Head of caudate nucleus (tissue), 42 donors: ENCODE results near the gene RCOR1.
"Not testable (repeated sequence)": the region's sequence is repeated elsewhere in the genome, so short reads cannot be mapped to it uniquely, and the experiment has no call there.

Experiments used
- DNase-seq, 42 donors: peaks; one replicate each; pipeline versions ENCODE4 v3.0.0 to v3.0.0-alpha.2; 2020 to 2021; ENCODE audit warnings: mixed read lengths in 7 of 42
- intact Hi-C: fragments of 100-400 bp; cut with DNase I; formaldehyde crosslinking; loops from one replicate; pipeline ENCODE4 v1.15.0; 2022

Gene RCOR1

DNA sequence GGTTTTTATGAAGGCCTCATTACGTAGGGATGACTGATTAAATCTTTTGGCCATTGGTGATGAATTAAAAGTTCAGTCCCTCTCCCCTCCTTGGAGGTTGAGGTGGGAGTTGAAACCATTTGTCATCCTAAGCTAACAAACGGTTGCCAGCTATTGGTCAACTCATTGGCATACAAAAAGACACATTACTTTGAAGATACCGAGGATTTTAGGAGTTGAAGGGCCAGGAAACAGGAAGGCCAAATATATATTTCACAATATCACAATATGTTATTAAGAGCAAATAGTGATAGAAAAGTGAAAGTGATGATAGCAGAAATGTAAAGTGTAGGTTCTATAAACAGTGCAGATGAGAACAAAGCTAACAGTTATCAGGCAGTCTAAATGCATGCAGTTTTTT is 24.4 kb downstream of the RCOR1 start:
- no peak for DNase-seq
- intact Hi-C loops, result no loop called here

DNA sequence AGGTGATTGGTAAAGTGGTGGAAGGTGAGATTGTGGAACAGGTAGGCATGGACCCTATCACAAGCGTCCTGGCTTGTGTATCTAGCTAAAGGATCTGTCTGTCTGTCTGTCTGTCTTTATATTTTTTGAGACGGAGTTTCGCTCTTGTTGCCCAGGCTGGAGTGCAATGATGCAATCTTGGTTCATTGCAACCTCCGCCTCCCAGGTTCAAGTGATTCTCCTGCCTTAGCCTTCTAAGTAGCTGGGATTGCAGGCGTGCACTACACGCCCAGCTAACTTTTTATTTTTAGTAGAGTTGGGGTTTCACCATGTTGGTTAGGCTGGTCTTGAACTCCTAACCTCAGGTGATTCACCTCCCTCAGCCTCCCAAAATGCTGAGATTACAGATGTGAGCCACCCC is 26.6 kb downstream of the RCOR1 start:
- DNase-seq, intact Hi-C loops: not testable (repeated sequence)

DNA sequence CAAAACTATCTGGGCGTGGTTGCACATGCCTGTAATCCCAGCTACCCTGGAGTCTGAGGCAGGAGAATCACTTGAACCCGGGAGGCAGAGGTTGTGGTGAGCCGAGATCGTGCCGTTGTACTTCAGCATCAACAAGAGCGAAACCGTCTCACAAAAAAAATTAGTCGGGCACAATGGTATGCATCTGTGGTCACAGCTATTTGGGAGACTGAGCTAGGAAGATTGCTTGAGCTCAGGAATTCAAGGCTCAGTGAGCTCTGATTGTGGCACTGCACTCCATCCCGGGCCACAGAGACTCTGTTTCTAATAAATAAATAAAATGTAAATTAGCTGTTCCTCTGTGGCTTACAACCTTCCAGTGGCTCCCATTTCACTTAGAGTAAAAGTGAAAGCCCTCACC is 28.0 kb downstream of the RCOR1 start:
- intact Hi-C loops, result no loop called here
- no peak for DNase-seq

DNA sequence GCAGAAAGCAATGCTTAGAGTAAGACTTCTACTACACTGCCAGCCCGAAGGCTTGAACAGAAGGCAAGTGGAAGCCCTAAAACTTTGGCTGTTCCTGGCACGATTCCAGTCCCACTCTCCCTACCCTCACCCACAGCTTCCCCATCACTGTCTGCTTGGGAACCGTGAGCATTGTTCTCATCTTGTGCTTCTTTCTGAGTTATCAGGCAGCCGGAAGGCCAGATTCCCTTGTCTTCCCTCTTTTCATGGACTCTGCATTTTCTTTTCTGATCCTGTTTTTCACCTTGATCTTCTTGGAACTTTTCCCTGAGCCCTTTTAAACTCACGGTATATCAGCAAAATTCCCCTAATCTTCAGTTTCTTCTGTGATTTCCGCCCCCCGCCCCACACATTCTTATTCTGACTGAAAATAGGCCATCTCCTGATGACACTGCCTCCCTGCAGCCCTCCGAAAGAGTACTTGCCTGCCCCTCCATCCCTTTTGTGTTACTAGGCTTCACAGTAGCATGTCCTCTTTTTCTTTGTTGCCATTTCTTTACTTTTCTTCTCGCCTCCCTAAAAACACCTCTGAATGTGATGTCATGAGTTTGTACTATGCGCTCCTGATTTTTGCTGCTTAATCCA is 29.9 kb downstream of the RCOR1 start:
- intact Hi-C loops, result no loop called here
- DNase-seq, result peak in 17 of 42 donors; percentile 3 to 50 (median 22)

DNA sequence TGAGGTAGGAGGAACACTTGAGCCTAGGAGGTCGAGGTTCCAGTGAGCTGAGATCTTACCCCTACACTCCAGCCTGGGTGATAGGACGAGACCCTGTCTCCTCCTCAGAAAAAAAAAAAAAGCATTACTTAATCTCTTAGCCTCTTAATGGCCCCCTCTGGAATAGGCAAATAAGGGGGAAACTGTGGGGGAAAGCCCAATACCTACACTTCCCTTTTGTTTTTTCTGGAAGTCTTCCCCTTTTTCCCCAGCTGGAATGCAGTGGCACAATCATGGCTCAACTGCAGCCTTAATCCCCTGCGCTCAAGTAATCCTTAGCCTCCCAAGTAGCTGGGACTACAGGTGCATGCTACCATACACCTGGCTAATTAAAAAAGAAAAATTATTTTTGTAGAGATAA is 32.2 kb downstream of the RCOR1 start:
- no peak for DNase-seq
- intact Hi-C loops, result no loop called here

DNA sequence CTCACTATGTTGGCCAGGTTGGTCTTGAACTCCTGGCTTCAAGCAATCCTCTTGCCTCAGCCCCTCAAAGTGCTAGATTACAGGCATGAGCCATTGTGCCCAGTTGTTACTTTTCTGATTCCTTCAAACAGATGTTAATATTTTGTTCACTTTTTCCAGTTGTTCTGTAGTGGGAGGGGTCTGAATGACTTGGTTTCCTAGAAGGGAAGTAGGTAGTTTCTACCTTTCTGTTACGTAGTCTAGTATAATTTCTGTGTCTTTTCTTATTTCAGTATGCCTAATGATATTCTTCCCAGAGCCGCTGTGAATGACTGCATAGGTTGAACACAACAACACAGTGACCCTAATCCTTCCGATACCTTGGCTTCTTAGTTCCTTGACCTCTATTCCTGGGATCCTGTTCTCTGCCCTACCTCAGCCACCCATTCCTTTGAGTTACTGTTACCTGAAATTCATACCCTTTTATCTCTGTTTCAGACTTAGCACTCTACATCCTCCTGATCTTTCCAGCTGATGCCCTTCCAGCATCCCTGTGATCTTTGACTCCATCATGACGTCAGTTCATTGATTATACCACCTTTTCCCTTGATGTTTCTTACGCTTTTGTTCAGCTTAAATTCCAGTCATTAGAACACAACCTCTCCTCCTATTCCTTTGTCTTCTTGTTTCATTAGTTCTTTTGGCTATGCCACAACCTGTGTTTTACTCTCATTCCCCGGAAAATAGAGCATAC is 33.3 kb downstream of the RCOR1 start:
- intact Hi-C loops, result no loop called here
- DNase-seq, result no peak

DNA sequence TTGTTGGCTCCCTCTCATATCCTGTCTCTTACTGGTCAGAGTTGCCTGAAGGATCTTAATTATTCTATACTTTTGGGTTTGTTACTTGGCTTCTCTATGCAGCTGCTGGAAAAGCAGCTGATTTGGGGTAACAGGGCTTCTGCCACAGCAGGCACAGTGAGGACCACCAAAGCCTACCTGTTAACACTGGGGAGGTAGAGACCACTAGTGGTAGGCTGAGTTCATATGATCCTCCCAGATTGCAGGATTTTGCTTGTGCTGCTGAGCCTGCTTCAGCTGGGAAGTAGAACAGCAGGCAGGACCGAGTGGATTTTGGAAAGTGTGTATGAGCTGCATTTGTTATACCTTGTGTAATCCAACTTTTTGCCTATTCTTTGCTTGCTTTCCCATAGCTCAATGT is 34.1 kb downstream of the RCOR1 start:
- no peak for DNase-seq
- intact Hi-C loops, result no loop called here

DNA sequence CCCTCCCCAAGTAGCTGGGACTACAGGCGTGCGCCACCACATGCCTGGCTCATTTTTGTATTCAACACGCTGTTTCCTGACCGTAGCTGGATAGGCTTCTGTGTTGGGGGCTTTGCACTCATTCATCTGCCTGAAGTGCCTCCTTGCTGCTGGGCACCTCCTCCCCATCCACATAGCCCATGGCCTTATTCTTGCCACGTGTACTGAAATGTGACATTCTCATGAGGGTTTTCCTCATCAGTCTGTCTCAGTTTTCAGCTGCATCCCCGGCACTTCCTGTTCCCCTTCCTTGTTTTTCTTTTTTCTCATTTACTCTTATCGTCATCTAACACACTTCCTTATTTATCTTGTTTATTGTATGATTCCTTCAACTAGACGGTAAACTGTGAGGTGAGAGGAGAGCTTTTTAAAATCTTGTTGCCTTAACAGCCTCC is 36.6 kb downstream of the RCOR1 start:
- DNase-seq, result no peak
- intact Hi-C loops, result no loop called here

DNA sequence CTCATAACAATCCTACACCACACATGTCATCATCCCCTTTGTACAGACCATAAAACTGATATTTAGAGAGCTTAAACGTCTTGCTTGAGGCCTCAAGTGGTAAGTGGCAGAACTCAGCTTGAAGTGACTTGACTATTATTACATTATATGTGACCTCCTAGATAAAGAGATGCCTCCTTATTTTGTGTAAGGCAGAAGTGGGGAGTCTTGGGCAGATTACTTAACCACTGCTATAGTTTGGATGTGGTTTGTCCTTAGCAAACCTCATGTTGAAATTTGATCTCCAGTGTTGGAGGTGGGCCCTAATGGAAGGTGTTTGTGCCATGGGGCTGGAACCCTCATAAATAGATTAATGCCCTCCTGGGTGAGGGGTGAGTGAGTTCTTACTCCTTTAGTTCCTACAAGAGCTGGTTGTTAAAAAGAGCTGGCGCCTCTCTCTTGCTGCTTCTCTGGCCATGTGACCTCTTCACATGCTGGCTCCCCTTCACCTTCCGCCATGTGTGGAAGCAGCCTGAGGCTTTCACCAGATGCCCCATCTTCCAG is 37.4 kb downstream of the RCOR1 start:
- intact Hi-C loops, result no loop called here
- no peak for DNase-seq

DNA sequence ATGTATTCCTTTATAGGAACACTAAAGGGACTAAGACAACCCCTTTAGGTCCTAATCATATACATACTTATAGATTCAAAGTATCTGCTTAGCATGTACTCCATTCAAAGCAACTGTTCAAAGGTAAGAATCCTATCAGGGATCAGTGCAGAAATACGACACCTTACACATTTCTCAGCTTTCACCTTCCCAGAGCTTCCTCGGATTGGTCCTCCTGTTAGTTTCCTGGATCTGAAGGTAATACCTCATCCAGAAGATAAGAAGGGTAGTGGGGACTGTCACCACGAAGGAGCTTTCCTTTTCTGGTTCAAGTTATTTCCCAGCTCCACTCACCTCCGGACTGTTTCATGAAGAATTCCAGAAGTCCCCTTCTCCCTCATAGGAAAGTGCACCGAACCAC is 38.0 kb downstream of the RCOR1 start:
- intact Hi-C loops, result no loop called here
- no peak for DNase-seq

DNA sequence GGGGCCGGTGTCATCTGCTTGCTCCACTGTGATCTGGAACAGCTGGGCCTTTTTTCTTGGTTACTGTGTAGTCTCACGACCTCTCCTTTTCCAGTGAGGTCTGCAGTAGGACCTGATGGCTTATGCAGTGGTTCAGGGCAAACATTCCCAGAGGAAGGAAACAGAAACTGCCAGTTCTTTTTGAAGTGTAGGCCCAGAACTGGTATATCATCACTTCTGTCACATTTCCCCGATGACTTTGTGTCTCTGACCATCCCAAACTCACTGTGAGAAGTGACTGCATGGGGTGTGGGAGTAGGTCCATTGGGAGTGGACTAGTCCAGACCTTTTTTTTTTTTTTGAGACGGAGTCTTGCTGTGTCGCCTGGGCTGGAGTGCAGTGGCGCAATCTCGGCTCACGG is 38.4 kb downstream of the RCOR1 start:
- no peak for DNase-seq
- intact Hi-C loops, result no loop called here

DNA sequence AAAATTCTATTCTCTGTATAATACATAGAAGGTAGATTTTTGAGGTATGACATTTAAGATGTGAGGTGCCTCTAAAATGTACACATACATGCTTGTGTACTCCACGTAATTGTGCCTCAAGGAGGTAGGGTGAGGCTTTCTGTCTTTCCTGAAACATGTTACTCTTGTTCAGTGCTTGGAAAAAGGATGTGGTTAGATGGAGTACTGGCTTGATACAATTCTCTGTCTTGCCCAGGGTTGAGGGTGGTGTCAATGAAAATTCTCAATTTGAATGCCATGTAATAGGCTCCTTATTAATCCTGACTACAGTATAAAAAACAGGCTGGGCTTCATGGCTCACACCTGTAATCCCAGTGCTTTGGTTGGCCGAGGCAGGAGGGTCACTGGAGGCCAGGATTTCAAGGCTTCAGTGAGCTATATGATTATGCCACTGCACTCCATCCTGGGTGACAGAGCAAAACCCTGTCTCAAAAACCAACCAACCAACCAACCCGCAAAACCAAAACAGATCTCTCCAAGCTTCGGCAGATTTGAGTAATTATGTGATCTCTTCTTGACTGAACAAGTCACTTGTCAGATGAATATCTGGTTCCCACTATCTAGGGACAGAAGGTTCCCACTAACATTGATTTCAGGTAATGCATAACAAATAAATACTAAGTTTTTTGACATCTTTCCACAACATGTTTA is 41.6 kb downstream of the RCOR1 start:
- no peak for DNase-seq
- intact Hi-C loops, result no loop called here

DNA sequence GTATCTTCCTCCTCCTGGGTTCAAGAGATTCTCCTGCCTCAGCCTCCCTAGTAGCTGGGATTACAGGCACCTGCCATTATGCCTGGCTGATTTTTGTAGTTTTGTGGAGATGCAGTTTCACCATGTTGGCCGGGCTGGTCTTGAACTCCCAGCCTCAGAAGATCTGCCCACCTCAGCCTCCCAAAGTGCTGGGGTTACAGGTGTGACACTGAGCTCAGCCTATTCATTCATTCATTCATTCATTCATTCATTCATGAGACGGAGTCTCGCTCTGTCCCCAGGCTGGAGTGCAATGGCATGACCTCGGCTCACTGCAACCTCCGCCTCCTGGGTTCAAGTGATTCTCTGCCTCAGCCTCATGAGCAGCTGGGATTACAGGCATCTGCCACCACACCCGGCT is 47.2 kb downstream of the RCOR1 start:
- intact Hi-C loops, result not testable (repeated sequence)
- peak in 1 of 42 donors; percentile 9 for DNase-seq

DNA sequence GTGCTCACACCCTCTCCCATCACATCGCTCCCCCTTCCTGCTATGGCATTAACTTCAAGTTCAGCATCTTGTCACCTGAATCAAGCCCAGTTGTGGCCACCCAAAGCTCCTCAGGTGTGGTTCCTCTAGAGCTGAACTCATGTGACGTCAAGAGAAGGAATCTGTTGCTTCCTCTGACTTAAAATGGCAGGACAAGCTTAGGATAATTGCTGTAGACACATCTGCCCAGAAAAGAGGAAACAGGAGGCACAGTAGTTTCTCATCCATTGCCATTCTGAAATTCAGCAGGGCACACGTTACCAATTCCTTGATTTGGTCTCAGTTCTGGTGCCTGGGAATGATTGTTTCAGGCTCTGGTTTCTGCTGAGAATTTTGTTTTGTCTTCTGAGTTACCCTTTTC is 52.1 kb downstream of the RCOR1 start:
- no peak for DNase-seq

DNA sequence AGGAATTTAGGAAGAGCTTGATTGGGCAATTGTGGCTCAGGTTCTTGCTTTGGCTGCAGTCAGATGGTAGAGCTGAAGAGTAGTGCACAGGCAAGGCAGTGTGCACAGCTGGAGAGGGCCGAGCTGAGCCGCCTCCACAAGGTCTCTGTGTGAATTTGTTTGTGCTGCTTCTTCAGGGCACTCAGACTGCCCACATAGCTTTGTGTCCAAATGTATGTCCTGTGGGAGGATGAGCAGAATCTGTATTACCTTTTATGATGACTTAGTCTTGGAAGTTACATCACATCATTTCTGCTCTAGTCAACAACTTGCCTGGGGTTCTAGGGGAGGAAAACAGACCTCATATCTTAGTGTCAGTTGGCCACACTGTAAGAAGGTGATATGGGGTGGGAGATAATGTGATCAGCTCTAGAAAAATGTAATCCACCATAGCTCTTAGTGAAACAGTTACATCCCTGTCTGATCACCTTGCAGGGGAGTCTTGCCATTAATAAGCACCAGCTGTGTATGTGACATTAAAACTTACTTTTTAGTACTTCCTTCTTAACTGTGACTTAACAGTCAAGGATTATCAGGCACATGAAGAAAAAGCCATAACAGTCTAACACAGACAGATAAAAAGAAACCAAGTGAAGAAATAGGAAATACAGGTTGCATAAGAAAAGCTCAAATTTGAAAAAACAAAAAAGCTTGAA is 53.4 kb downstream of the RCOR1 start:
- no peak for DNase-seq
- intact Hi-C loops, result no loop called here

More for the DNA sequence above, 52.1 kb downstream of the RCOR1 start:
- intact Hi-C loops, result no loop called here

DNA sequence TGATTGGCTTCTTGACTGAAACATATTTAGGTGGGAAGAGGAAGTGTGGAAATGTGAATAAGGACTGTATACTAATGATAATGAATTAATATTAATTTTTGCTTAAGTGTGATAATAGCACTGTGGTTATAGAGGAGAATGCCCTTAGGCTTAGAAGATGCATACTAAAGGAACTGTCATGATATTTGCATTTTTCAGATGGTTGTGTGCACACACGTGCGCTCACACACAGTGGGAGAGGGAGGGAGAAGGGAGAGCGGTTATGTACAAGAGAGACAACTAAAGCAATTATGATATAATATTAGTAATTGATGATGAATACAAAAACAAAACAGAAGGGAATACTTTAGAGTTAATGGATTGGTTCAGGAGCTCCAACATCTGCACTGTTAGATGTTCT is 54.2 kb downstream of the RCOR1 start:
- intact Hi-C loops, result no loop called here
- DNase-seq, result no peak

DNA sequence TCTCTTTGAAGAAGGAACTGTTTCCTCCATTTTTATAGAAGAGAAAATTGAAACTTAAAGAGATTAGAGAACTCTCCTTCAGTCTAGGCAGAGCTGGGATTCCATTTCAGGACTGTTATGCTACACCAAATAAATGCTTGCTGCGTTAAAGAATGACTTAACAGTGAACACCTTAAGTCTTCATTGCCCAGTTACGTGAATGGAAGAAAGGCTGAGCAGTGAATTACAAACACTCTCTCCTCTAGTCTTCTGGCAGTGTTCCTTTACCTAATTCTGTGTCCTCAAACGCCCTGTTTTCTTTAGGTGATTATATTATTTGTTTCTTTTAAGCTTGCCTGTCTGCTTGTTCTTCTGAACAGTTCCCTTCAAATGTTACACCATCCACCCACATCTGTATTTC is 59.7 kb downstream of the RCOR1 start:
- DNase-seq, result no peak
- intact Hi-C loops, result no loop called here

DNA sequence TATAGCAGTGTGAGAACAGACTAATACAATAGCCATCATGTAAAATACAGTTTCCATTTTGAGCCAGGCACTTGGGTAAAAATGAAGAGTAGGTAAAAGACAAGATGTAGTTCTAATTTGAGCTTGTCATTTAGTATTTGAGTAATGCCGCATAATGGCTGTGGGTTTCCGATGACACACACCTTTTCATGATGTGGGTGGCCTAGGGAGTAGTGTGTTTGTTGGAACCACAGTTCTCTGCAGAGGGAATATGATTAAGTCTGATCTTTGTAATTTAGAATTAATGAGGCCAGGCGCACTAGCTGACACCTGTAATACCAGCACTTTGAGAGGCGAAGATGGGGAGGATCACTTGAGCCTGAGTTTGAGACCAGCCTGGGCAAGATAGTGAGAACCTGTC is 61.8 kb downstream of the RCOR1 start:
- intact Hi-C loops, result no loop called here
- peak in 33 of 42 donors; percentile 11 to 85 (median 46) for DNase-seq

DNA sequence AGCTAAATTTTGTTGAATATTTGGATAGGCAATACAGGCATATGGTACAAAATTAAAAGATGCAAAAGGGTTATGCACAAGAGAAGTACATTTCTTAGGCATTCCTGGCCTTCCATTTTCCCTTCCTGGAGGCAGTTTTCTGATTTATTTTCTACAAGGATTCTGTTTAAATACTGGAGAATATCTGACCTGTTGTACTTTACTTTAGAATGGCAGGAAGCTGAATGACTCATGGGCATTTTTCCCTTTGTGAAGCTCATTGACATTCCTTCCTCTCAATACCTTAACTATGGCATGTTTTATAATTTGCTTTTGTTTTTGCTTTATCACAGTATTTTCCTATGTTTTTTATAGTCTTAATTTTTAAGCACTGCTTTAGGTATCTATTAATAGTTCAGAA is 62.7 kb downstream of the RCOR1 start:
- intact Hi-C loops, result no loop called here
- no peak for DNase-seq

DNA sequence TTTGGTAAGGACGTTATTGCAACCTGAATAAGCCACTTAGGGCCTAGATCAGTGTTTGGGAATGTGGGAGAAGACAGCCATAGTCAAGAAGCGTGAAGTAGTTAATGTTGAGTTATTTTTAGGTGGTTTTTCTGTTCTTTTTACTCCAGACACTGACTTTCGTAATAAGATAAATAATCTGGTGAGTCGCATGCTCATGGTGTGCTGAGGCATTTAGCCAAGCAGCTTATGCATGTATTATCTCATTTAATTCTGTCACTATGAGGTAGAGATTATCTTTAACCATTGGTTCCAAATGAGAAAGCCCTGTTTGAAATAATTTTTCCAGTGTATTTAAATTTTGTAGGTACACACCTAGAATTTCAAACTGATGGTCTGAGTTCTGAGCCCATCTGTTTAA is 67.3 kb downstream of the RCOR1 start:
- DNase-seq, result no peak
- intact Hi-C loops, result no loop called here
